Omental fat pad (tissue), 4 donors: ENCODE measurements around the gene GART. TPM values are rescaled to one million over a fixed set of nuclear protein-coding genes. Genes with fewer than 3 reads are reported as not detected.
"Not testable (repeated sequence)": the region's sequence is repeated elsewhere in the genome, so short reads cannot be mapped to it uniquely, and the experiment has no call there.

Source experiments
- ATAC-seq: fragments of 150-250 bp; one replicate; pipeline ENCODE4 v1.9.1; 2016; ENCODE audit warnings: mild to moderate bottlenecking, moderate library complexity; ENCODE audit not compliant: low FRiP score
- DNase-seq: peaks from one replicate; pipeline ENCODE4 v3.0.0-alpha.2; 2019; ENCODE audit warnings: low spot score
- total RNA-seq, 4 donors: library from RNA; depleted of rRNA; stranded (reverse); fragments of >200 nt; gene quantifications; one replicate each; pipeline ENCODE4 v1.1.0, GENCODE V29; 2016
- TF ChIP-seq, protein P1 (sequence below), 3 donors: fragments of 450-650 bp; IDR thresholded peaks; one replicate each; pipeline ENCODE4 v1.5.1; 2016 to 2017; ENCODE audit warnings: antibody characterized with exemption in 3 of 3, mild to moderate bottlenecking in 3 of 3, moderate library complexity in 2 of 3

GART gene
- total RNA-seq, 4 donors from 2014 or later = 102 to 208 (median 127) TPM

DNA sequence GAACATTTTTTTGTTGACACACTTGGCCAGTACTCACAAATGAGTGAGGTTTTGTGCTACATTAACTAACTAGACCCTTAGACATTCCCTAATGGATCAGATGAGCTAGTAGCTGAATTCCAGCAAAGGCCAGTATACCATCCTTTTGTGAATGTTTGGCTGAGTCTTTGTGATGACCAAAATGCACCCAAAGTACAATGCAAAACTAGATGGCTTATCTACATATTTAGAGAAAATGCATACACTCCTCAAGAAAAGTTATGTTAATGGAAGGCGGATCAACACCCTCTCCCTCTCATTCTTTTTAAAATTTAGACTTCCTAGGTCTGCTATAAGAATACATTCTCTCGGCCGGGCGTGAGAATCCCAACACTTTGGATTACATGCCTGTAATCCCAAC, 30.3 kb downstream of the GART start:
- ATAC-seq = no peak
- TF ChIP-seq, protein P1, sequence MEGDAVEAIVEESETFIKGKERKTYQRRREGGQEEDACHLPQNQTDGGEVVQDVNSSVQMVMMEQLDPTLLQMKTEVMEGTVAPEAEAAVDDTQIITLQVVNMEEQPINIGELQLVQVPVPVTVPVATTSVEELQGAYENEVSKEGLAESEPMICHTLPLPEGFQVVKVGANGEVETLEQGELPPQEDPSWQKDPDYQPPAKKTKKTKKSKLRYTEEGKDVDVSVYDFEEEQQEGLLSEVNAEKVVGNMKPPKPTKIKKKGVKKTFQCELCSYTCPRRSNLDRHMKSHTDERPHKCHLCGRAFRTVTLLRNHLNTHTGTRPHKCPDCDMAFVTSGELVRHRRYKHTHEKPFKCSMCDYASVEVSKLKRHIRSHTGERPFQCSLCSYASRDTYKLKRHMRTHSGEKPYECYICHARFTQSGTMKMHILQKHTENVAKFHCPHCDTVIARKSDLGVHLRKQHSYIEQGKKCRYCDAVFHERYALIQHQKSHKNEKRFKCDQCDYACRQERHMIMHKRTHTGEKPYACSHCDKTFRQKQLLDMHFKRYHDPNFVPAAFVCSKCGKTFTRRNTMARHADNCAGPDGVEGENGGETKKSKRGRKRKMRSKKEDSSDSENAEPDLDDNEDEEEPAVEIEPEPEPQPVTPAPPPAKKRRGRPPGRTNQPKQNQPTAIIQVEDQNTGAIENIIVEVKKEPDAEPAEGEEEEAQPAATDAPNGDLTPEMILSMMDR (IDR thresholded peaks at IDR 0.05) = no peak
- DNase-seq = no peak

DNA sequence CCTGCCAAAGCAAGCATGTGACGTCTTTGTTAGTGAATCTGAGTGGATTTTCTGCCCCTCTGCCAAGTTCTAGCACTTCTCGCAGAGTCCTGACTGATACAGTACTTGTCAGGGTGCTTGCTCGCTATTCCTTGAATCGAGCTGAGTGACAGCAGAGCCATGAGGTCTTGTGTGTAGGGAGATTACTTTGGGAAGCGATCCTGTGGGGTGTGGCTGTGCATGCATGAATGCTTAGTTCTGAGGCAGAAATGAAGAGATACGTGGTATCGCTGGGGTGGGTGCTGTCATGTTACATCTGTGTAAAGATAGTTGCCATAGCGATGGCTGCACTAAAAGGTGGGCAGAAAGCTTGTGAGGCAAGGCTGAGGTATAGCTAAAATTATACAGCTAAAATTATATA, 31.1 kb downstream of the GART start:
- ATAC-seq = no peak
- no peak for DNase-seq
- TF ChIP-seq, protein P1 (IDR thresholded peaks at IDR 0.05) = no peak

DNA sequence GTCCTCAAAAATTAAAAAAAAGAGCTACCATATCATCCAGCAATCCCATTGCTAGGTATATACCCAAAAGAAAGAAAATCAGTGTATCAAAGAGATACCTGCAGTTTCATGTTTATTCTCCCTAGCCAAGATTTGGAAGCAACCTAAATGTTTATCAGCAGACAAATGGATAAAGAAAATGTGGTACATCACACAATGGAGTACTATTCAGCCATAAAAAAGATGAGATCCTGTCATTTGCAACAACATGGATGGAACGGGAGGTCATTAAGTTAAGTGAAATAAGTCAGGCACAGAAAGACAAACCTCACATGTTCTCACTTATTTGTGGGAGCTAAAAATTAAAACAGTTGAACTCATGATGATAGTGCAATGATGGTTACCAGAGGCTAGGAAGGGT, 34.9 kb downstream of the GART start:
- not testable (repeated sequence) for DNase-seq, ATAC-seq

DNA sequence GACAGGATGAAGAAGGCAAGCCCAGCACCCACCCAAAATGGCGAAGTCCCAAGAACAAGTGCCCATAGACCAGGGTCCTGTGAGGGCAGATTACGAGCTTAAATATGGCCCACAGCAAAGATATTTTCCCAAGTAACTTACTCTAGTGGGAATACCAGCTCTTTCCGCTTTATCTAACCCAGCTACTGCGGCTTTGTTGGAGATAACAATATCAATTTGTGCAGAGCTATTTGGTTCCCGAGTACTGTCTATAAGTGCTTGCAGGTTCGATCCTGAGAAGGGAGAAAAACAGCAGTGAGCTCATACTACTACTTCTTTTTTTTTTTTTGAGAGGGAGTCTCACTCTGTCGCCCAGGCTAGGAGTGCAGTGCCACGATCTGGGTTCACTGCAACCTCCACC, 36.1 kb downstream of the GART start:
- TF ChIP-seq, protein P1 (IDR thresholded peaks at IDR 0.05) = no peak
- no peak for ATAC-seq
- no peak for DNase-seq

DNA sequence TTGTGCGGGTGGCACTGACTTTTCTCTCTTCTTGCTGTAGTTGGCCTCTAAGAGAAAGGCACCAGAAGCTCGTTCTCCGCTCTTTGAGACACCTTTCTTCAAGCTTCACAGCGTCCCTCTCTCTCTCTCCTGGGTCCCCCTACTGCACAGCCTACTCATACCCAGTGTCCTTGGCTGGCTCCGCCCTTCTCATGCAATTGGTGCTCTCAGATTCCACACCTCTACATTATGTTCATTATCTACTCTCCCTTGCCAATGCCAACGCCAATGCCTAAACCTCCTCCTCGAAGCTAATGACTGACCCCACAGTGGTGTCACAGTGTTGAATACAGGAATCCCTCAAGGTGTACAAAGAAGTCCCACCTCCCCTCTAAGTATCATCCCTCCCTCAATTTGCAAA, 45.6 kb downstream of the GART start:
- TF ChIP-seq, protein P1 (IDR thresholded peaks at IDR 0.05) = no peak
- ATAC-seq = no peak
- DNase-seq = no peak

DNA sequence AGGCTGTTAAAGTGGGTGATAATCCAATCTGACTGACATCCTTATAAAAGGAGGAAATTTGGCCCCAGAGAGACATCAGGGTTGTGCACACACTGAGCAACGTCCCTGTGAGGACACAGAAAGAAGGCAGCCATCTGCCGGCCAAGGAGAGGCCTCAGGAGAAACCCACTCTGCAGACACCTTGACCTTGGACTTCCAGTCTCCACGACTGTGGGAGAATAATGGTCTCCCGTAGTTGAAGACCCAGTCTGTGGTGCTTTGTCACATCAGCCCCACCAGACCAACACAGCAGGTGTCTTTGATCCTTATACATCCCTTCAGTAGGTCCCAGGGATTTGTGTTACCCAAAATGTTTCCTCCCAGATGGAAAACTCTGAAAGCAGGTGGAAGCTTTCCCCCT, 46.2 kb downstream of the GART start:
- ATAC-seq = no peak

DNA sequence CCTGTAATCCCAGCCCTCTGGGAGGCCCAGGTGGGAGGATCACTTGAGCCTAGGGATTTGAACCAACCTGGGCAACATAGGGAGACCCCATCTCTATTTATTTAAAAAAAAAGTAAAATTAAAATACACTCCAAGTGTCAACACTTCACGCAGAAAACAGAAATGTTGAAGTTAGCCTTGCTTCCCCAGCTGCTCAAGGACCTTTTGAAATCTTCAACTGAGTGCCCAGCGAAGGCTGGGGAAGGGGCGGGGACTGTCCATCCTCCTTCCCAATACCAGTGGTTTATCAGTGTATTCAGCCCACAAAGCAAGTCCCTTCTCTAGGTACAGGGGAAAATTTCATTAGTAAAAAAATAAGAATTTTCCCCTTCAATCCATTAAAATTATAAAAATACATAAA, 48.2 kb downstream of the GART start:
- TF ChIP-seq, protein P1 (IDR thresholded peaks at IDR 0.05) = no peak
- no peak for DNase-seq
- no peak for ATAC-seq

More for the DNA sequence above, 46.2 kb downstream of the GART start:
- TF ChIP-seq, protein P1 (IDR thresholded peaks at IDR 0.05) = no peak
- DNase-seq = no peak

DNA sequence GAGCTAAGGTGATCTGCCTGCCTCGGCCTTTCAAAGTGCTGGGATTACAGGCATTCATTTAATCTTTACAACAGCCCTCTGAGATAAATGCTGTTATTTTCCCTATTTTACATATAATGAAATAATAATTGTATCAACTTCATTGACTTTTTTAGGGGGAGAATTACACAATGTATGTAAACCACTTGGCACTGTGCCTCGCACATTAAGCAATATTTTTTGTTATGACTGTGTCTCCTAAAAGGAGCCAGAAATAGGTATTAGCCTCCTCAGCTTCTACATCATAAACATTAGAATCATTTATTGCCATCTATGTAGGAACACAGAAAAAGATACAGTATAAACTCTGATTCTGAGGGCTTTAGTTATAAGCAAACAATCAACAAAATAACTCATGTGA, 49.3 kb downstream of the GART start:
- TF ChIP-seq, protein P1 (IDR thresholded peaks at IDR 0.05) = no peak
- DNase-seq = no peak
- no peak for ATAC-seq
